Gastrocnemius medialis (tissue), 4 donors: ENCODE results near the gene RERE. TPM values are rescaled to one million over a fixed set of nuclear protein-coding genes. Genes with fewer than 3 reads are reported as not detected.
"Not testable (repeated sequence)": the region's sequence is repeated elsewhere in the genome, so short reads cannot be mapped to it uniquely, and the experiment has no call there.

ENCODE experiments used
- ATAC-seq, 2 donors: fragments of 150-250 bp; one replicate each; pipeline ENCODE4 v1.9.1; 2016
- DNase-seq, 2 donors: peaks; one replicate each; pipeline ENCODE4 v3.0.0-alpha.2; 2019
- H3K27ac ChIP-seq, 4 donors: fragments of 200-600 bp; sonication (generic); 1 replicate in 1 of 4; 2 replicates in 3 of 4; pipeline ENCODE4 v1.5.1; 2016 to 2018; ENCODE audit warnings: mild to moderate bottlenecking in 2 of 4, moderate library complexity in 1 of 4
- H3K27me3 ChIP-seq, 3 donors: fragments of 200-600 bp; sonication (generic) in 2 of 3; 1 replicate in 1 of 3; 2 replicates in 2 of 3; pipeline versions ENCODE4 v1.5.1 to v1.6.0; 2016 to 2019; ENCODE audit warnings: mild to moderate bottlenecking in 1 of 3, moderate library complexity in 1 of 3
- H3K36me3 ChIP-seq, 2 donors: fragments of 200-600 bp; sonication (generic) in 1 of 2; one replicate each; pipeline ENCODE4 v1.5.1; 2017 to 2018
- H3K4me1 ChIP-seq, 2 donors: fragments of 200-600 bp; sonication (generic) in 1 of 2; one replicate each; pipeline ENCODE4 v1.5.1; 2016 to 2017; ENCODE audit warnings: mild to moderate bottlenecking in 2 of 2
- H3K4me3 ChIP-seq, 4 donors: fragments of 200-600 bp; sonication (generic) in 3 of 4; 1 replicate in 1 of 4; 2 replicates in 3 of 4; pipeline ENCODE4 v1.5.1; 2016 to 2019; ENCODE audit warnings: mild to moderate bottlenecking in 2 of 4
- H3K9me3 ChIP-seq, 3 donors: fragments of 200-600 bp; sonication (generic) in 2 of 3; 1 replicate in 1 of 3; 2 replicates in 2 of 3; pipeline ENCODE4 v1.5.1; 2016 to 2019
- POLR2A ChIP-seq, 2 donors: fragments of 450-650 bp; IDR thresholded peaks; one replicate each; pipeline ENCODE4 v1.6.1; 2017; ENCODE audit warnings: antibody characterized with exemption in 2 of 2, mild to moderate bottlenecking in 2 of 2, moderate library complexity in 2 of 2
- in situ Hi-C, 4 donors: fragments of 200-750 bp; cut with MboI; loops; one replicate each; pipeline versions ENCODE4 v1.15.0 to v1.8.0; 2017; ENCODE audit warnings: low sequenced_read_pairs in 4 of 4
- intact Hi-C: fragments of 100-400 bp; cut with DNase I; formaldehyde crosslinking; loops from one replicate; pipeline ENCODE4 v1.15.1; 2023; ENCODE audit warnings: low total_unique reads
- total RNA-seq, 4 donors: library from RNA; depleted of rRNA; stranded (reverse); fragments of >200 nt; gene quantifications; one replicate each; pipeline versions ENCODE4 v1.1.0 to v1.2.3, GENCODE V29; 2016
- TF ChIP-seq, protein P1 (sequence below), 5 experiments: fragments of 450-650 bp in 3 of 5; fragments of 200-600 bp in 2 of 5; sonication (generic) in 2 of 5; IDR thresholded peaks in 4 of 5; conservative IDR thresholded peaks in 1 of 5; 1 replicate in 4 of 5; 2 replicates in 1 of 5; pipeline ENCODE4 v1.5.1; 2016 to 2019; ENCODE audit warnings: antibody characterized with exemption in 5 of 5, mild to moderate bottlenecking in 3 of 5, moderate library complexity in 3 of 5

The RERE gene
- total RNA-seq, 4 donors from 2014 or later: 60.8 to 106 (median 102) TPM

DNA sequence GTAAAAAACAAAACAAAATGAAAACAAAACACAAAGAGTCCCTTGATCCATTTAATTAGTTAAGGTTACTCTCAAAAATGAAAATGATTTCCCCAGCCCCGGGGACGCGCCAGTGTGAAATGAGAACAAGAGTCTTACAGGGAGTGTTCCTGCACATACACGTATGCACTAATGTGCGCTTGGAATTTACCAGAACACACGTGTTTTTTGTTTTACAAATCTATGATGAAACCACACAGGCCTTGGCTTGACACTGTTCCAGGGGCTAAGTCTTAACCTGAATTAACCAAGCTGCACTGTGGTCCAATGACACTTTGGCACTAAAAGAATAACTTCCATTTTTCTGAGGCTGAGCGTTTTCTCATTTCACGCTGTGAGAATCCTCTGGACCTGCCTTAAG lies 435.8 kb downstream of the RERE start:
- DNase-seq: no peak
- Histone ChIP-seq H3K27ac (peak overlapping the region; percentile 90 to 95 (median 93)), H3K36me3 (no peaks in the 10 kb centered on the region), H3K27me3 (no peaks in the 10 kb centered on the region), H3K4me1 (peaks cover 98 to 99% of the 10 kb centered on the region in 2 donors), H3K9me3 (no peaks in the 10 kb centered on the region), H3K4me3 (no peak overlapping the region)
- in situ Hi-C loops: no loop called here
- TF ChIP-seq POLR2A (IDR thresholded peaks at IDR 0.05): no peak
- TF ChIP-seq, protein P1, sequence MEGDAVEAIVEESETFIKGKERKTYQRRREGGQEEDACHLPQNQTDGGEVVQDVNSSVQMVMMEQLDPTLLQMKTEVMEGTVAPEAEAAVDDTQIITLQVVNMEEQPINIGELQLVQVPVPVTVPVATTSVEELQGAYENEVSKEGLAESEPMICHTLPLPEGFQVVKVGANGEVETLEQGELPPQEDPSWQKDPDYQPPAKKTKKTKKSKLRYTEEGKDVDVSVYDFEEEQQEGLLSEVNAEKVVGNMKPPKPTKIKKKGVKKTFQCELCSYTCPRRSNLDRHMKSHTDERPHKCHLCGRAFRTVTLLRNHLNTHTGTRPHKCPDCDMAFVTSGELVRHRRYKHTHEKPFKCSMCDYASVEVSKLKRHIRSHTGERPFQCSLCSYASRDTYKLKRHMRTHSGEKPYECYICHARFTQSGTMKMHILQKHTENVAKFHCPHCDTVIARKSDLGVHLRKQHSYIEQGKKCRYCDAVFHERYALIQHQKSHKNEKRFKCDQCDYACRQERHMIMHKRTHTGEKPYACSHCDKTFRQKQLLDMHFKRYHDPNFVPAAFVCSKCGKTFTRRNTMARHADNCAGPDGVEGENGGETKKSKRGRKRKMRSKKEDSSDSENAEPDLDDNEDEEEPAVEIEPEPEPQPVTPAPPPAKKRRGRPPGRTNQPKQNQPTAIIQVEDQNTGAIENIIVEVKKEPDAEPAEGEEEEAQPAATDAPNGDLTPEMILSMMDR (IDR thresholded peaks at IDR 0.05 in 4 of 5, conservative IDR thresholded peaks at IDR 0.05 in 1 of 5): no peak
- intact Hi-C loops: loop anchor here (5.0 to 10.0 kb wide), 2 partner anchors 496 to 683 kb away; partner anchors contain the start of genes ENO1 and SLC2A5
- no peak for ATAC-seq

- Histone ChIP-seq H3K27ac (peak overlapping the region; percentile 90 to 95 (median 93)), H3K4me1 (peaks cover 98 to 99% of the 10 kb centered on the region in 2 donors)
- peak; percentile 19 to 43 for TF ChIP-seq POLR2A (IDR thresholded peaks at IDR 0.05)
- DNase-seq, H3K36me3 ChIP-seq, H3K4me3 ChIP-seq, H3K27me3 ChIP-seq, H3K9me3 ChIP-seq, in situ Hi-C loops, ATAC-seq: not testable (repeated sequence)
- intact Hi-C loops: loop anchor here (5.0 to 10.0 kb wide), 2 partner anchors 497 to 684 kb away; partner anchors contain the start of genes ENO1 and SLC2A5
These were observed 437.1 kb downstream of the RERE start for GRCh38 chr1:8380310-8380709.

- TF ChIP-seq POLR2A (IDR thresholded peaks at IDR 0.05): no peak
- TF ChIP-seq, protein P1 (IDR thresholded peaks at IDR 0.05 in 4 of 5, conservative IDR thresholded peaks at IDR 0.05 in 1 of 5): peak in 1 of 5 experiments; percentile 13
- in situ Hi-C loops (loop anchor here in 1 of 4 donors (5.0 kb wide), 1 partner anchor 38 kb away; no protein-coding TSS in a partner anchor), intact Hi-C loops (loop anchor here (5.0 to 10.0 kb wide), 3 partner anchors 435 to 685 kb away; partner anchors contain the start of genes ENO1, RERE and SLC2A5)
- no peak overlapping the region for H3K4me3 ChIP-seq
- H3K27ac ChIP-seq: peak overlapping the region; percentile 90 to 95 (median 93)
- no peaks in the 10 kb centered on the region for H3K9me3 ChIP-seq
- no peaks in the 10 kb centered on the region for H3K27me3 ChIP-seq
- no peaks in the 10 kb centered on the region for H3K36me3 ChIP-seq
- no peak for DNase-seq
- peaks cover 98 to 99% of the 10 kb centered on the region in 2 donors for H3K4me1 ChIP-seq
- ATAC-seq: no peak
These were observed 437.8 kb downstream of the RERE start for GRCh38 chr1:8379513-8380186.

DNA sequence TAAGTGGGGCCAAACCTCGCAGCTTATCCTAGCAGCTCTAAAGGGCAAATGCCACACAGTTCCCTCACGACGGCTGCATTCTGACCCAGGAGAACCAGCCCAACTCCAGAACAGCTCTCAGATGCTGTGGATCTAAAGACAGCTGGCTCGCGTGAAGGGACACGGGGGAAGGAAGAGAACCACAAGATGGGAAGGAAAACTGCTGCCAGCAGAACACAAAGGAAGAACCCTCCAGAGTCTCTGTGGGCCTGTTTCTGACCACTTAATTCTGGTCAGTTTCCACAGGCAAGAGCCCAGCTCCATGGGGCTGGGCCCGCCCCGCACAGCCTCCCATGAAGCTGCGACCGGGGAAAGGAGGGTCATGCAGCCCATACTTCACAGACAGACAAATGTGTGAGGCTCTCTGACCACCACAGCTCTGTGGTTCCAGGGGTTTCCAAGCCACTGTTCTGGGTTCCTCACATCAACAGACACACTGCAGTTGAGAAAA lies 438.4 kb downstream of the RERE start:
- peak overlapping the region; percentile 90 to 95 (median 93) for H3K27ac ChIP-seq
- no peak overlapping the region for H3K4me3 ChIP-seq
- no peak for ATAC-seq
- no peaks in the 10 kb centered on the region for H3K36me3 ChIP-seq
- no peaks in the 10 kb centered on the region for H3K9me3 ChIP-seq
- in situ Hi-C loops (loop anchor here in 1 of 4 donors (5.0 kb wide), 1 partner anchor 38 kb away; no protein-coding TSS in a partner anchor), intact Hi-C loops (loop anchor here (10.0 kb wide), 1 partner anchor 436 kb away; the partner anchor contains the start of gene RERE)
- H3K4me1 ChIP-seq: peaks cover 98 to 99% of the 10 kb centered on the region in 2 donors
- no peaks in the 10 kb centered on the region for H3K27me3 ChIP-seq
- TF ChIP-seq POLR2A (IDR thresholded peaks at IDR 0.05): no peak
- TF ChIP-seq, protein P1 (IDR thresholded peaks at IDR 0.05 in 4 of 5, conservative IDR thresholded peaks at IDR 0.05 in 1 of 5): no peak
- DNase-seq: no peak

GRCh38 chr1:8378178-8378577 lies 439.3 kb downstream of the RERE start:
- H3K27ac ChIP-seq: peak overlapping the region; percentile 90 to 95 (median 93)
- intact Hi-C loops: loop anchor here (10.0 kb wide), 1 partner anchor 437 kb away; the partner anchor contains the start of gene RERE
- ATAC-seq: peak; percentile 40 to 70
- DNase-seq: peak in 1 of 2 donors; percentile 76
- H3K9me3 ChIP-seq: no peaks in the 10 kb centered on the region
- TF ChIP-seq POLR2A (IDR thresholded peaks at IDR 0.05): peak in 1 of 2 donors; percentile 32
- TF ChIP-seq, protein P1 (IDR thresholded peaks at IDR 0.05 in 4 of 5, conservative IDR thresholded peaks at IDR 0.05 in 1 of 5): no peak
- in situ Hi-C loops: loop anchor here in 1 of 4 donors (5.0 kb wide), 1 partner anchor 39 kb away; no protein-coding TSS in a partner anchor
- peaks cover 98 to 99% of the 10 kb centered on the region in 2 donors for H3K4me1 ChIP-seq
- H3K4me3 ChIP-seq: peak overlapping the region in 1 of 4 donors; percentile 2
- H3K27me3 ChIP-seq: no peaks in the 10 kb centered on the region
- H3K36me3 ChIP-seq: no peaks in the 10 kb centered on the region
